Glomerular visceral epithelial cell (primary cell): ENCODE measurements around the gene BEND6.
"Not testable (repeated sequence)": the region's sequence is repeated elsewhere in the genome, so short reads cannot be mapped to it uniquely, and the experiment has no call there.

Source experiments
- DNase-seq: peaks from one replicate; pipeline ENCODE4 v3.0.0-alpha.2; 2016; ENCODE audit errors: extremely low spot score

BEND6 gene

GRCh38 chr6:57033228-57033627 lies 78.3 kb downstream of the BEND6 start:
- DNase-seq = no peak

- DNase-seq = no peak
These were observed 80.6 kb downstream of the BEND6 start for GRCh38 chr6:57035549-57035948.

- DNase-seq = no peak
These were observed 84.0 kb downstream of the BEND6 start for GRCh38 chr6:57038906-57039305.

GRCh38 chr6:57040011-57040410 lies 85.1 kb downstream of the BEND6 start:
- peak; percentile 12 for DNase-seq

GRCh38 chr6:57044061-57044460 lies 89.2 kb downstream of the BEND6 start:
- DNase-seq = not testable (repeated sequence)

- DNase-seq = no peak
These were observed 89.7 kb downstream of the BEND6 start for GRCh38 chr6:57044568-57044967.

- DNase-seq = peak; percentile 92
These were observed 91.7 kb downstream of the BEND6 start, which contains the start of gene KIAA1586 for GRCh38 chr6:57046332-57047256. KIAA1586 (plus strand) TSS chr6:57046693; CDS start chr6:57046756, 63 bp downstream.

GRCh38 chr6:57047257-57047585 lies 92.3 kb downstream of the BEND6 start:
- DNase-seq = not testable (repeated sequence)

- not testable (repeated sequence) for DNase-seq
These were observed 93.0 kb downstream of the BEND6 start for GRCh38 chr6:57047859-57048258.

GRCh38 chr6:57048577-57048976 lies 93.7 kb downstream of the BEND6 start:
- no peak for DNase-seq

- DNase-seq = no peak
These were observed 108.9 kb downstream of the BEND6 start for GRCh38 chr6:57063847-57064246.

GRCh38 chr6:57064809-57065208 lies 109.9 kb downstream of the BEND6 start:
- DNase-seq = no peak

GRCh38 chr6:57068061-57068460 lies 113.2 kb downstream of the BEND6 start:
- DNase-seq = no peak

- DNase-seq = no peak
These were observed 114.3 kb downstream of the BEND6 start for GRCh38 chr6:57069228-57069627.

GRCh38 chr6:57069920-57070331 lies 115.0 kb downstream of the BEND6 start:
- DNase-seq = no peak

GRCh38 chr6:57072108-57072507 lies 117.2 kb downstream of the BEND6 start:
- no peak for DNase-seq

- DNase-seq = no peak
These were observed 119.5 kb downstream of the BEND6 start for GRCh38 chr6:57074383-57074782.

- no peak for DNase-seq
These were observed 120.2 kb downstream of the BEND6 start for GRCh38 chr6:57075092-57075491.
